ENCODE data around the gene SND1. TPM values are rescaled to one million over a fixed set of nuclear protein-coding genes. Genes with fewer than 3 reads are reported as not detected.

The SND1 gene
- total and polyA plus RNA-seq, 2 donors (not counting 3 experiments of a cell fraction or from before 2014, with no cell fraction given): 116 to 249 TPM

DNA sequence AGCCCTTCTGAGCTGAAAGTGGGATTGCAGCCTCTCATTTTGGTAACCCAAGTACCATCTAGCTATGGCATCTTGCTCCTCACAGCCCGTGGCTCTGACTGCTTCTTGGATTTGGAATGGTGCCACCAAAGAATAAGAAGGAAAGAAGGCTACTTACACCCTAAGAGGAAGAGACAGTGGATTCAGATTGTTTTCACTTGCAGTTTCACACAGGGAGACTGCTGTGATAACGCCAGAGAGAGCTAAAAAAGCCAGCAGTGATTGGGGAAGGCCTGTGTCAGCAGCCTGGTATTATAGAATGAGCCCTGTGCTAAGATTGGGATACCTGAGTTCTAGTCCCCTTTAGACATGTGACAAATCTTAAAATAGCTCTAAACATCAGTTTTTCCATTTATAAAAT, 382.8 kb downstream of the SND1 start:
- intact Hi-C loops (cut with micrococcal nuclease) (loop anchor here (1.0 to 10.0 kb wide), 3 partner anchors 97 to 450 kb away; partner anchors contain the start of genes ARF5 and GCC1), dilution Hi-C loops (cut with MboI; ENCODE audit: extremely low pct_ligation_motif_present, low sequenced_read_pairs) (no loop called here)
- Histone ChIP-seq H3K27ac (ENCODE audit: insufficient read depth, low read depth, low read length) (no peak overlapping the region), H3K4me3 (replicated peaks in 1 of 3; ENCODE audit: insufficient read depth in 1 of 3, low read depth in 1 of 3, low read length in 3 of 3) (no peak overlapping the region), H3K79me2 (ENCODE audit: control insufficient read depth, insufficient read depth, low read length) (no peaks in the 10 kb centered on the region), H2AFZ (ENCODE audit: low read depth, low read length) (no peak overlapping the region), H3K36me3 (ENCODE audit: control insufficient read depth in 2 of 2, extremely low read depth in 1 of 2, insufficient read depth in 2 of 2, low read length in 2 of 2) (no peaks in the 10 kb centered on the region), H3K9me3 (replicated peaks; ENCODE audit: control insufficient read depth, insufficient read depth, low read length) (no peaks in the 10 kb centered on the region), H3K27me3 (ENCODE audit: control insufficient read depth in 2 of 2, insufficient read depth in 2 of 2, low read length in 2 of 2) (no peaks in the 10 kb centered on the region), H3K4me2 (ENCODE audit: insufficient read depth, low read length) (no peak overlapping the region), H3K4me1 (ENCODE audit: control insufficient read depth, extremely low read depth, insufficient read depth, low read length) (peaks cover 6% of the 10 kb centered on the region), H4K20me1 (replicated peaks; ENCODE audit: control insufficient read depth, extremely low read depth, insufficient read depth, low read length) (peaks cover 4% of the 10 kb centered on the region), H3K9me1 (replicated peaks; ENCODE audit: control insufficient read depth, extremely low read depth, insufficient read depth, low read length) (no peaks in the 10 kb centered on the region), H3K9ac (replicated peaks; ENCODE audit: extremely low read depth, insufficient read depth, low read length) (no peak overlapping the region)
- TF ChIP-seq, protein P1, sequence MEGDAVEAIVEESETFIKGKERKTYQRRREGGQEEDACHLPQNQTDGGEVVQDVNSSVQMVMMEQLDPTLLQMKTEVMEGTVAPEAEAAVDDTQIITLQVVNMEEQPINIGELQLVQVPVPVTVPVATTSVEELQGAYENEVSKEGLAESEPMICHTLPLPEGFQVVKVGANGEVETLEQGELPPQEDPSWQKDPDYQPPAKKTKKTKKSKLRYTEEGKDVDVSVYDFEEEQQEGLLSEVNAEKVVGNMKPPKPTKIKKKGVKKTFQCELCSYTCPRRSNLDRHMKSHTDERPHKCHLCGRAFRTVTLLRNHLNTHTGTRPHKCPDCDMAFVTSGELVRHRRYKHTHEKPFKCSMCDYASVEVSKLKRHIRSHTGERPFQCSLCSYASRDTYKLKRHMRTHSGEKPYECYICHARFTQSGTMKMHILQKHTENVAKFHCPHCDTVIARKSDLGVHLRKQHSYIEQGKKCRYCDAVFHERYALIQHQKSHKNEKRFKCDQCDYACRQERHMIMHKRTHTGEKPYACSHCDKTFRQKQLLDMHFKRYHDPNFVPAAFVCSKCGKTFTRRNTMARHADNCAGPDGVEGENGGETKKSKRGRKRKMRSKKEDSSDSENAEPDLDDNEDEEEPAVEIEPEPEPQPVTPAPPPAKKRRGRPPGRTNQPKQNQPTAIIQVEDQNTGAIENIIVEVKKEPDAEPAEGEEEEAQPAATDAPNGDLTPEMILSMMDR (IDR thresholded peaks at IDR 0.05; ENCODE audit: extremely low read depth in 1 of 2, insufficient read depth in 1 of 2, low read depth in 1 of 2, low read length in 2 of 2): no peak
- TF ChIP-seq JUN (IDR thresholded peaks at IDR 0.05; ENCODE audit: borderline replicate concordance, insufficient read depth, insufficient read length, low read depth) (no peak), GATA2 (IDR thresholded peaks at IDR 0.05; ENCODE audit: insufficient read depth, insufficient read length, low read depth, low read length) (no peak), MYC (IDR thresholded peaks at IDR 0.05; ENCODE audit: low read depth, low read length) (no peak), EZH2 (IDR thresholded peaks at IDR 0.05; ENCODE audit: borderline replicate concordance, low read depth, low read length, severe bottlenecking) (no peak), FOS (IDR thresholded peaks at IDR 0.05; ENCODE audit: borderline replicate concordance, insufficient read depth, low read length) (no peak), POLR2AphosphoS5 (IDR thresholded peaks at IDR 0.05; ENCODE audit: insufficient read depth, low read depth, low read length) (no peak), POLR2A (IDR thresholded peaks at IDR 0.05; ENCODE audit: low read depth, low read length) (no peak)
- TF ChIP-seq, protein P2, sequence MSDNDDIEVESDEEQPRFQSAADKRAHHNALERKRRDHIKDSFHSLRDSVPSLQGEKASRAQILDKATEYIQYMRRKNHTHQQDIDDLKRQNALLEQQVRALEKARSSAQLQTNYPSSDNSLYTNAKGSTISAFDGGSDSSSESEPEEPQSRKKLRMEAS (IDR thresholded peaks at IDR 0.05; ENCODE audit: insufficient read depth, insufficient read length): no peak
- no TSS peak for BruUV-seq (replicated peaks)
- no peak for FAIRE-seq
- no peak for DNase-seq (ENCODE audit: low read depth, low spot score)
- ChIA-PET POLR2A (interaction anchor here (0.7 kb wide), 1 partner anchor 53 kb away, joined by 3 read pairs; no protein-coding TSS in a partner anchor), CTCF (interaction anchor here (1.2 to 3.2 kb wide), 5 partner anchors 10 to 173 kb away, joined by 4 to 60 read pairs (median 8); no protein-coding TSS in a partner anchor)

Data from endothelial cell of umbilical vein (primary cell).